Vagina (tissue), 2 donors: Measurements from ENCODE around the gene GTF3C1.

Source experiments
- POLR2A ChIP-seq, 2 donors: fragments of 450-650 bp; IDR thresholded peaks; one replicate each; pipeline ENCODE4 v1.6.1; 2017; ENCODE audit warnings: antibody characterized with exemption in 2 of 2, mild to moderate bottlenecking in 2 of 2, moderate library complexity in 2 of 2
- TF ChIP-seq, protein P1 (sequence below), 3 experiments: fragments of 450-650 bp in 2 of 3; fragments of 200-600 bp in 1 of 3; sonication (generic) in 1 of 3; IDR thresholded peaks; one replicate each; pipeline ENCODE4 v1.5.1; 2017 to 2019; ENCODE audit warnings: antibody characterized with exemption in 3 of 3, mild to moderate bottlenecking in 2 of 3, moderate library complexity in 2 of 3

DNA sequence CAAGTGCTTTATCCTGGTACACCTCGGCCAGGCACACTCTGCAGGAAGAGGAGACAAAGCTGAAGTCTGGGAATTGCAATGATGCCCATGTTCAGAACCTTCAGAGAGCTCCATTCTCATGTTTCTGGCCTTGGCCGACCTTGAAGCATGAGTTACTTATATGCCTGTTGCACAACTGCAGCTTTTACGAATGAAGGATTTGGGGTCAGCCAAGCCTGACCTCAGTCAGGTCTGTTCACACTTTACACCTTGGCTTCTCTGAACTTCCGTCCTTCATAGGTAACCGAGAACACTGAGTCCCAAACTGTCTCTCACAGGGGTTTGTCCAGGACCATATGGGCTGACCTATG is 66.7 kb downstream of the GTF3C1 start:
- no peak for TF ChIP-seq POLR2A (IDR thresholded peaks at IDR 0.05)
- TF ChIP-seq, protein P1, sequence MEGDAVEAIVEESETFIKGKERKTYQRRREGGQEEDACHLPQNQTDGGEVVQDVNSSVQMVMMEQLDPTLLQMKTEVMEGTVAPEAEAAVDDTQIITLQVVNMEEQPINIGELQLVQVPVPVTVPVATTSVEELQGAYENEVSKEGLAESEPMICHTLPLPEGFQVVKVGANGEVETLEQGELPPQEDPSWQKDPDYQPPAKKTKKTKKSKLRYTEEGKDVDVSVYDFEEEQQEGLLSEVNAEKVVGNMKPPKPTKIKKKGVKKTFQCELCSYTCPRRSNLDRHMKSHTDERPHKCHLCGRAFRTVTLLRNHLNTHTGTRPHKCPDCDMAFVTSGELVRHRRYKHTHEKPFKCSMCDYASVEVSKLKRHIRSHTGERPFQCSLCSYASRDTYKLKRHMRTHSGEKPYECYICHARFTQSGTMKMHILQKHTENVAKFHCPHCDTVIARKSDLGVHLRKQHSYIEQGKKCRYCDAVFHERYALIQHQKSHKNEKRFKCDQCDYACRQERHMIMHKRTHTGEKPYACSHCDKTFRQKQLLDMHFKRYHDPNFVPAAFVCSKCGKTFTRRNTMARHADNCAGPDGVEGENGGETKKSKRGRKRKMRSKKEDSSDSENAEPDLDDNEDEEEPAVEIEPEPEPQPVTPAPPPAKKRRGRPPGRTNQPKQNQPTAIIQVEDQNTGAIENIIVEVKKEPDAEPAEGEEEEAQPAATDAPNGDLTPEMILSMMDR (IDR thresholded peaks at IDR 0.05), result no peak
